CD14-positive monocyte (primary cell): ENCODE results near the gene CD300C. TPM values are rescaled to one million over a fixed set of nuclear protein-coding genes. Genes with fewer than 3 reads are reported as not detected.

Experiments used
- DNase-seq, 3 donors: peaks; one replicate each; pipeline ENCODE4 v3.0.0-alpha.2; 2011 to 2022
- H2AFZ ChIP-seq: 2 replicates; pipeline ENCODE4 v1.6.0; 2012; ENCODE audit warnings: mild to moderate bottlenecking, low read depth, low read length, inconsistent platforms; ENCODE audit not compliant: insufficient read depth, poor library complexity, severe bottlenecking
- H3K27ac ChIP-seq, 2 donors: 1 replicate in 1 of 2; 2 replicates in 1 of 2; pipeline ENCODE4 v1.5.1; 2012 to 2013; ENCODE audit warnings: low read length in 2 of 2, control low read depth in 1 of 2, inconsistent platforms in 1 of 2, low read depth in 1 of 2, mild to moderate bottlenecking in 1 of 2
- H3K27me3 ChIP-seq, 2 donors: one replicate each; pipeline versions ENCODE4 v1.6.0 to v1.6.1; 2011 to 2013; ENCODE audit warnings: low read length in 2 of 2; ENCODE audit not compliant: control insufficient read depth in 2 of 2, insufficient read depth in 2 of 2
- H3K36me3 ChIP-seq, 2 donors: replicated peaks in 1 of 2; 1 replicate in 1 of 2; 2 replicates in 1 of 2; pipeline versions ENCODE4 v1.5.1 to v1.6.1; 2012 to 2013; ENCODE audit warnings: low read length in 2 of 2, control low read depth in 1 of 2, inconsistent platforms in 1 of 2, mild to moderate bottlenecking in 1 of 2; ENCODE audit not compliant: insufficient read depth in 2 of 2, control insufficient read depth in 1 of 2
- H3K4me1 ChIP-seq, 2 donors: 1 replicate in 1 of 2; 2 replicates in 1 of 2; pipeline versions ENCODE4 v1.5.1 to v1.6.1; 2012 to 2013; ENCODE audit warnings: low read length in 2 of 2, control low read depth in 1 of 2, inconsistent platforms in 1 of 2, mild to moderate bottlenecking in 1 of 2, moderate library complexity in 1 of 2; ENCODE audit not compliant: insufficient read depth in 2 of 2, control insufficient read depth in 1 of 2
- H3K4me2 ChIP-seq: replicated peaks from 2 replicates; pipeline ENCODE3; 2012; ENCODE audit warnings: low read length, moderate library complexity, mild to moderate bottlenecking; ENCODE audit not compliant: poor library complexity, severe bottlenecking; ENCODE audit errors: extremely low read depth
- H3K4me3 ChIP-seq, 3 experiments: fragments of 200-600 bp in 1 of 3; sonication (generic) in 1 of 3; replicated peaks in 1 of 3; 1 replicate in 2 of 3; 2 replicates in 1 of 3; pipeline ENCODE4 v1.5.1; 2011 to 2013; ENCODE audit warnings: low read length in 3 of 3, mild to moderate bottlenecking in 3 of 3, control low read depth in 2 of 3, low read depth in 2 of 3, inconsistent platforms in 1 of 3, moderate library complexity in 1 of 3
- H3K79me2 ChIP-seq: 2 replicates; pipeline ENCODE4 v1.6.0; 2012; ENCODE audit warnings: mild to moderate bottlenecking, control low read depth, inconsistent platforms, low read length, moderate library complexity; ENCODE audit not compliant: insufficient read depth
- H3K9ac ChIP-seq: 2 replicates; pipeline ENCODE4 v1.6.0; 2017; ENCODE audit warnings: low read length, mild to moderate bottlenecking; ENCODE audit not compliant: insufficient read depth, poor library complexity, severe bottlenecking
- H3K9me3 ChIP-seq, 2 donors: replicated peaks in 1 of 2; 1 replicate in 1 of 2; 2 replicates in 1 of 2; pipeline versions ENCODE4 v1.5.1 to v1.6.1; 2012 to 2013; ENCODE audit warnings: low read length in 2 of 2, control low read depth in 1 of 2; ENCODE audit not compliant: control insufficient read depth in 1 of 2, insufficient read depth in 1 of 2
- H4K20me1 ChIP-seq: 2 replicates; pipeline ENCODE4 v1.6.0; 2012; ENCODE audit warnings: mild to moderate bottlenecking, low read length, control low read depth, moderate library complexity; ENCODE audit not compliant: insufficient read depth
- H3K27ac Mint-ChIP-seq, 7 donors: one replicate each; pipeline ENCODE4 v1.8.0; 2020; ENCODE audit warnings: mild to moderate bottlenecking in 7 of 7, mixed read lengths in 7 of 7, moderate library complexity in 6 of 7, inconsistent platforms in 2 of 7
- H3K27me3 Mint-ChIP-seq, 3 donors: one replicate each; pipeline ENCODE4 v1.8.0; 2021 to 2022; ENCODE audit warnings: low read depth in 3 of 3, mild to moderate bottlenecking in 3 of 3, mixed read lengths in 3 of 3, moderate library complexity in 3 of 3, inconsistent platforms in 1 of 3
- H3K36me3 Mint-ChIP-seq, 2 donors: one replicate each; pipeline ENCODE4 v1.8.0; 2020; ENCODE audit warnings: mixed read lengths in 2 of 2, inconsistent platforms in 1 of 2, mild to moderate bottlenecking in 1 of 2
- H3K4me1 Mint-ChIP-seq: one replicate; pipeline ENCODE4 v1.8.0; 2020; ENCODE audit warnings: mild to moderate bottlenecking, mixed read lengths
- H3K4me3 Mint-ChIP-seq, 2 donors: one replicate each; pipeline ENCODE4 v1.8.0; 2020; ENCODE audit warnings: mild to moderate bottlenecking in 2 of 2, mixed read lengths in 2 of 2, moderate library complexity in 1 of 2
- H3K9me3 Mint-ChIP-seq, 7 donors: one replicate each; pipeline ENCODE4 v1.8.0; 2020 to 2022; ENCODE audit warnings: mixed read lengths in 7 of 7, mild to moderate bottlenecking in 6 of 7, moderate library complexity in 6 of 7, inconsistent platforms in 2 of 7
- CTCF ChIP-seq: fragments of 200-600 bp; IDR thresholded peaks from one replicate; pipeline ENCODE4 v1.8.0; 2022; ENCODE audit warnings: antibody characterized with exemption, mild to moderate bottlenecking
- WGBS: methylation state at CpG from one replicate; pipeline ENCODE4 v1.1.5; 2013; ENCODE audit warnings: missing lambda C conversion rate; ENCODE audit not compliant: insufficient coverage; 5-methylcytosine and 5-hydroxymethylcytosine counted together
- intact Hi-C, 2 donors: fragments of 100-400 bp; cut with micrococcal nuclease; formaldehyde crosslinking; loops; one replicate each; pipeline versions ENCODE4 v1.15.0 to v1.15.1; 2023
- polyA plus RNA-seq, 3 donors: library from polyadenylated mRNA; depleted of rRNA in 1 of 3; unstranded in 2 of 3; stranded (reverse) in 1 of 3; fragments of 300-500 nt in 2 of 3; fragments of >200 nt in 1 of 3; fragmentation: Illumina TruSeq in 2 of 3; gene quantifications; 1 replicate in 2 of 3; 2 replicates in 1 of 3; pipeline ENCODE4 v1.2.3, GENCODE V29; 2012 to 2021

The CD300C gene
- polyA plus RNA-seq, 3 donors, result 68.3 to 141 (median 93.1) TPM

- H3K9me3 Mint-ChIP-seq, result peaks cover 0 to 3% (median 0%) of the 10 kb centered on the region in 7 donors
- WGBS, result 67% methylated on average over 1 of the region's 5 CpGs
- H3K79me2 ChIP-seq, result no peaks in the 10 kb centered on the region
- no peaks in the 10 kb centered on the region for H3K9me3 ChIP-seq
- no peak overlapping the region for H2AFZ ChIP-seq
- peaks cover 66 to 85% of the 10 kb centered on the region in 2 donors for H3K4me1 ChIP-seq
- H3K36me3 ChIP-seq, result peaks cover 0 to 35% of the 10 kb centered on the region in 2 donors
- H3K27me3 Mint-ChIP-seq, result peaks cover 3 to 10% (median 4%) of the 10 kb centered on the region in 3 donors
- H4K20me1 ChIP-seq, result peaks cover 31% of the 10 kb centered on the region
- H3K36me3 Mint-ChIP-seq, result peaks cover 10 to 41% of the 10 kb centered on the region in 2 donors
- H3K4me3 Mint-ChIP-seq, result peak overlapping the region; percentile 48 to 83
- no peak for DNase-seq
- H3K4me1 Mint-ChIP-seq, result peaks cover 55% of the 10 kb centered on the region
- TF ChIP-seq CTCF, result no peak
- peak overlapping the region in 2 of 7 donors; percentile 68 to 74 for H3K27ac Mint-ChIP-seq
- H3K27me3 ChIP-seq, result no peaks in the 10 kb centered on the region
- H3K4me2 ChIP-seq, result peak overlapping the region; percentile 42
- H3K4me3 ChIP-seq, result peak overlapping the region in 1 of 3 experiments; percentile 55
- intact Hi-C loops, result loop anchor here in 1 of 2 donors (5.0 to 10.0 kb wide), 2 partner anchors 82 to 170 kb away; partner anchors contain the start of gene RAB37
- H3K9ac ChIP-seq, result no peak overlapping the region
- no peak overlapping the region for H3K27ac ChIP-seq
Measured at GRCh38 chr17:74565126-74565525, 19.2 kb upstream of the CD300C start.

GRCh38 chr17:74563358-74563757, 17.4 kb upstream of the CD300C start:
- peak overlapping the region in 2 of 7 donors; percentile 12 to 61 for H3K27ac Mint-ChIP-seq
- Histone ChIP-seq H3K9ac (no peak overlapping the region), H3K79me2 (no peaks in the 10 kb centered on the region), H3K27me3 (no peaks in the 10 kb centered on the region), H4K20me1 (peaks cover 31% of the 10 kb centered on the region), H3K4me2 (peak overlapping the region; percentile 2), H3K4me3 (peak overlapping the region in 1 of 3 experiments; percentile 10), H3K9me3 (no peaks in the 10 kb centered on the region), H2AFZ (no peak overlapping the region), H3K36me3 (peaks cover 0 to 37% of the 10 kb centered on the region in 2 donors), H3K27ac (no peak overlapping the region), H3K4me1 (peaks cover 64 to 85% of the 10 kb centered on the region in 2 donors)
- no peak for DNase-seq
- H3K9me3 Mint-ChIP-seq, result peaks cover 0 to 7% (median 0%) of the 10 kb centered on the region in 7 donors
- no peak overlapping the region for H3K4me3 Mint-ChIP-seq
- WGBS, result 100% methylated on average over 1 of the region's 1 CpG
- H3K36me3 Mint-ChIP-seq, result peaks cover 10 to 42% of the 10 kb centered on the region in 2 donors
- H3K4me1 Mint-ChIP-seq, result peaks cover 43% of the 10 kb centered on the region
- intact Hi-C loops, result loop anchor here in 1 of 2 donors (5.0 to 10.0 kb wide), 2 partner anchors 39 to 171 kb away; partner anchors contain the start of gene RAB37
- no peak for TF ChIP-seq CTCF
- H3K27me3 Mint-ChIP-seq, result peaks cover 3 to 11% (median 4%) of the 10 kb centered on the region in 3 donors
